ENCODE measurements around the gene USP25. TPM values are rescaled to one million over a fixed set of nuclear protein-coding genes. Genes with fewer than 3 reads are reported as not detected.

Gene USP25
- total RNA-seq, 4 donors from 2014 or later = 32.3 to 44.3 (median 33.4) TPM

- DNase-seq (ENCODE audit: low spot score in 2 of 2) = no peak
- H3K36me3 ChIP-seq = peaks cover 17% of the 10 kb centered on the region
- no peaks in the 10 kb centered on the region for H3K4me1 ChIP-seq
- WGBS = 79% methylated on average over 3 of the region's 3 CpGs
- H3K9me3 ChIP-seq = no peaks in the 10 kb centered on the region
- H3K4me3 ChIP-seq = no peak overlapping the region
- no peaks in the 10 kb centered on the region for H3K27me3 ChIP-seq
- H3K27ac ChIP-seq = no peak overlapping the region
- no peak for TF ChIP-seq POLR2AphosphoS5 (IDR thresholded peaks at IDR 0.05)
- TF ChIP-seq POLR2A (IDR thresholded peaks at IDR 0.05) = no peak
- TF ChIP-seq EP300 (IDR thresholded peaks at IDR 0.05) = no peak
- TF ChIP-seq CTCF (IDR thresholded peaks at IDR 0.05) = no peak
These were observed 112.2 kb downstream of the USP25 start for GRCh38 chr21:15841856-15842564.

- Histone ChIP-seq H3K4me3 (no peak overlapping the region), H3K36me3 (peaks cover 17% of the 10 kb centered on the region), H3K9me3 (no peaks in the 10 kb centered on the region), H3K4me1 (no peaks in the 10 kb centered on the region), H3K27ac (no peak overlapping the region), H3K27me3 (no peaks in the 10 kb centered on the region)
- 95% methylated on average over 2 of the region's 2 CpGs for WGBS
- TF ChIP-seq CTCF (IDR thresholded peaks at IDR 0.05) (no peak), POLR2AphosphoS5 (IDR thresholded peaks at IDR 0.05) (no peak), POLR2A (IDR thresholded peaks at IDR 0.05) (no peak), EP300 (IDR thresholded peaks at IDR 0.05) (no peak)
- no peak for DNase-seq (ENCODE audit: low spot score in 2 of 2)
These were observed 112.7 kb downstream of the USP25 start for GRCh38 chr21:15842565-15842880.

GRCh38 chr21:15843766-15844165 is 114.0 kb downstream of the USP25 start:
- DNase-seq (ENCODE audit: low spot score in 2 of 2) = no peak
- H3K27ac ChIP-seq = no peak overlapping the region
- no peak for TF ChIP-seq CTCF (IDR thresholded peaks at IDR 0.05)
- no peak for TF ChIP-seq POLR2A (IDR thresholded peaks at IDR 0.05)
- no peak for TF ChIP-seq POLR2AphosphoS5 (IDR thresholded peaks at IDR 0.05)
- no peak for TF ChIP-seq EP300 (IDR thresholded peaks at IDR 0.05)
- no peaks in the 10 kb centered on the region for H3K27me3 ChIP-seq
- H3K36me3 ChIP-seq = peaks cover 17% of the 10 kb centered on the region
- no peaks in the 10 kb centered on the region for H3K4me1 ChIP-seq
- no peaks in the 10 kb centered on the region for H3K9me3 ChIP-seq
- H3K4me3 ChIP-seq = no peak overlapping the region
- WGBS = 100% methylated on average over 1 of the region's 1 CpG

- Histone ChIP-seq H3K36me3 (peaks cover under 1% of the 10 kb centered on the region), H3K4me3 (no peak overlapping the region), H3K27ac (no peak overlapping the region), H3K27me3 (no peaks in the 10 kb centered on the region), H3K9me3 (no peaks in the 10 kb centered on the region), H3K4me1 (no peaks in the 10 kb centered on the region)
- no peak for TF ChIP-seq CTCF (IDR thresholded peaks at IDR 0.05)
- no peak for TF ChIP-seq EP300 (IDR thresholded peaks at IDR 0.05)
- TF ChIP-seq POLR2AphosphoS5 (IDR thresholded peaks at IDR 0.05) = no peak
- no peak for TF ChIP-seq POLR2A (IDR thresholded peaks at IDR 0.05)
- no peak for DNase-seq (ENCODE audit: low spot score in 2 of 2)
- 77% methylated on average over 4 of the region's 4 CpGs for WGBS
These were observed 119.1 kb downstream of the USP25 start for GRCh38 chr21:15848634-15849560.

- no peak for TF ChIP-seq CTCF (IDR thresholded peaks at IDR 0.05)
- TF ChIP-seq EP300 (IDR thresholded peaks at IDR 0.05) = no peak
- TF ChIP-seq POLR2AphosphoS5 (IDR thresholded peaks at IDR 0.05) = no peak
- TF ChIP-seq POLR2A (IDR thresholded peaks at IDR 0.05) = no peak
- Histone ChIP-seq H3K27ac (no peak overlapping the region), H3K4me1 (no peaks in the 10 kb centered on the region), H3K27me3 (no peaks in the 10 kb centered on the region), H3K4me3 (no peak overlapping the region), H3K9me3 (no peaks in the 10 kb centered on the region), H3K36me3 (peaks cover 8% of the 10 kb centered on the region)
- 93% methylated on average over 2 of the region's 2 CpGs for WGBS
- DNase-seq (ENCODE audit: low spot score in 2 of 2) = no peak
These were observed 120.1 kb downstream of the USP25 start for GRCh38 chr21:15849927-15850326.

All from suprapubic skin (tissue), 4 donors.